ENCODE measurements around the gene INTS3.
A peak's percentile ranks its signal among the peaks of the same experiment; 100 is the strongest.
"Not testable (repeated sequence)": the region's sequence is repeated elsewhere in the genome, so short reads cannot be mapped to it uniquely, and the experiment has no call there.

INTS3 gene

DNA sequence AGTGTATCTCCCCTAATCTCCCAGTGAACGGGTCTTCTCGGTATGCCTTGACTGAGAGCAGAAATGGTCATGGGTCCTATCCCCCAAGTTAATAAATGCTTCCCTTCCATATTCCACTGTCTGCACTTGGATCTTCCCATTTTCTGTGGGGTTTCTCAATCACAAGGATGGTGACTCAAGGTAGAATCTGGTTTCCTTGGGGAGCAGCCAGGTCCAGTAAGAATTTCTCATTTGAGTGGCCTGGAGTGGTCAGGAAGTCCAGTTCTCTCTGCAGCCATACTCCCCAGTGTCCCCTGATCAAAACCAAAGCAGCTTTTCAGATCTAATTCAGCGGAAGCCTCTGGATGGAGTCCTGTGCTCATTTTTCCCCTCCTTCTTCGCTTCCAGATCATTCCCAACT lies 32.6 kb downstream of the INTS3 start:
- DNase-seq = no peak

DNA sequence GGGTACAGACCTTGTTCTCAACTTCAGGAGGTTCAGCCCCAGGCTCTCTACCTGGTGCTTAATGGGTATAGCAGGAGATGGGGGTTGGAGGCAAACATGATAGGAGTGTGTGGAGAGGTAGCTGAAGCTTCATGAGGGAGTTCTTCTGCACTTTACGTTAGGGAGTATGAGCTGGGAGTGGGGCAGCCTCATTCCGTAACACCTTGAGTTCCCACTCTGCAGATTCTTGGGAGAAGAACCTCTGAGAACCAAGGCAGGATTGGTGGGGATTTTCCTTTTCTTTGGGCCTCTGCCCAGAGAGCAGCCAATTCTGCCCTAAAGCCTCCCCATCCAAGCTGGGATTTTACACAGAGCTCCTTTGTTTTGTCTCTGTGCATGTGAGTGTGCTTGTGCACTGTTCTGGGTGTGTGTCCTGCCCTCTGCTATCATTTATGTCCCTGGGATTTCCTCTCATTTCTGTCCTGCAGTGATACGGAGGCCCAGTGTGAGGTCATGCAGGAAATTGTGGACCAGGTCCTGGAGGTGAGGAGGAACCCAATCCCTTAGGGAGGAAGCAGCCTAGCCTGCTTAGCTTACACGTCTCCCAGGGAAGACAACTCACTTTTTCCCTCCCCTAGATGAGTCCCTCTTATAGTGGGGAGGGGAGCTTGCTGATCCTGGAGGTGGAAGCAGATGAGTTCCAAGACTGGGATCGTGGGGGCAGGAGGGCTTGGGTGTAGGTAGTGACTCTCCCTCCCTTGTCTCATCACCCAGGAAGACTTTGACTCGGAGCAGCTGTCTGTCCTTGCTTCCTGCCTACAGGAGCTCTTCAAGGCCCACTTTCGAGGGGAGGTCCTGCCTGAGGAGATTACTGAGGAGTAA lies 35.7 kb downstream of the INTS3 start:
- DNase-seq = no peak

DNA sequence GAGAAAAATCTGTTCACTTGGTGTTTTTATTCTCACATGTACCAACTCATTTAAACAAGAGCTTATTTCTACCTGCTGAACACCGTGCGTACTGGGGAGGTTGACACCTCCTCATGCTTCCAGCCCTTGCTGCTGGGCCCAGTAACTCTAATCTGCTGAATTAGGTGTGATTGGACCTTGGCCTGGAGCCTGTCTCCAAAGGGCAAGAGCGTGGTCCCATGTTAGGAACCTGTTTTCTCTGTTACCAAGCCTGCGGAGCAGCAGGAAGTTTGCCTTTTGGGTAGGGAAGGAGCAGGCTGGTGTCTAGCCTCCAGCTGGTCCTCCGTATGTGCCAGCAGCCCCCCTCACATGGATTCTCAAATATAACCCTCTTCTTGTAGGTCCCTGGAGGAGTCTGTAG lies 36.5 kb downstream of the INTS3 start:
- no peak for DNase-seq

DNA sequence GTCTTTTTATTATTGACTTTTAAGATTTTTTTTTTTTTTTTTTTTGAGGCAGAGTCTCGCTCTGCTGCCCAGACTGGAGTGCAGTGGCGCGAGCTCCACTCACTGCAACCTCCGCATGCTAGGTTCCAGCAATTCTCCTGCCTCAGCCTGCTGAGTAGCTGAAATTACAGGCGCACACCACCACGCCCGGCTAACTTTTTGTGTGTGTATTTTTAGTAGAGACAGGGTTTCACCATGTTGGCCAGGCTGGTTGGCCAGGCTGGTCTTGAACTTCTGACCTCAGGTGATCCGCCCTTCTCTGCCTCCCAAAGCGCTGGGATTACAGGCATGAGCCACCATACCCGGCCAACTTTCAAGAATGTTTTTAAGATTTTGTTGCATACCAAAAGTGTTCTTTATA lies 38.8 kb downstream of the INTS3 start:
- DNase-seq = not testable (repeated sequence)

DNA sequence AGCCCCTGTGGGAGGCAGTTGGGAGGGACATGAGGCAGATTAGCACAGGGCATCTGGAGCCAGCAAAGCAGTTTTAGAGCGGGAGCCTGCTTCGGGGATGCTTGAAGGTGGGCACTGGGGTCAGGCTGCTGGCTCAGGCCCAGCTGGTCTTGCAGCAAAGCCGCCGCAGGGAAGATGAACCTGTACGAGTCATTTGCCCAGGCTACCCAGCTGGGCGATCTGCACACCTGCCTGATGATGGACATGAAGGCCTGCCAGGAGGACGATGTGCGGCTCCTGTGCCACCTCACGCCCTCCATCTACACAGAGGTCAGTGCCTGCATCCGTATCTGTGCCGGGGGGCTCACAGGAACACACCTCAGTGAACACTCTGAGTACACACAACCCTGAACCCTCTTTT lies 39.7 kb downstream of the INTS3 start:
- no peak for DNase-seq

DNA sequence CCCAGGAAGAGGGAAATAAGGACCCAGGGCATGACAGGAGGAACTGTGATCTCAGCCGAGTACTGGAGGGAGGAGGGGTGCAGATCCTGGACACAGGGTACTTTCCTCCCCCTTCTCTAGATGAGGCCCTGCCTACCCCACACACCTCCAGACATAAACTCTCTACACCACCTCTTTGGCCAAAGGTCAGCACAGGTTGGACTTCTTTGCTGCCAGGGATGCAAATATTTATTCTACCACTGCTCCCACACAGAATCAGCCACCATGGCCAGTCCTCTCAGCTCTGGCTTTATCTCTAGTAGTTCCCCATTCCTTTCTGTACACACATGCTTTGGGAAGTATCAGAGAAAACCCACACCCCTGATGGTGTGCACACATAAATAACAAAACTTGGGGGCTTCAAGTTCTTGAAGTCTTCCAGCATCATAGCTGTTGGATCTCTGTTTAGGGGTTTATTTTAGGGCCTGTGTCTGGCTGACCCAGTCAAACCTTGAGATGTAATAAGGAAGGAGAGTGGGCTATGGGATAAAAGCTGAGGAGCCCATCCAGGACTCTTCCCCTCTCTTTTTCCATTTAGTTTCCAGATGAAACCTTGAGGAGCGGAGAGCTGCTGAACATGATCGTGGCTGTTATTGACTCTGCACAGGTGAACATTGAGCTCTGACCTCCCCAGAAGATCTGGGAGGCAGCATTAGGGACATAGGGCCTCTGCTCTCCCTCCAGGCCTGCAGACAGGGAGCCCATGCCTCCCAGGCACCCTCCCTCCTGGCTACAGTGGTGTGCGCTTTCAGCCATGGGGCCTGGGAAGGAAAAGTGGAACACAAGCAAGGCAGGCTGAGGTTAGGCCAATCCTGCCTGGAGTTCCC lies 40.7 kb downstream of the INTS3 start:
- no peak for DNase-seq

DNA sequence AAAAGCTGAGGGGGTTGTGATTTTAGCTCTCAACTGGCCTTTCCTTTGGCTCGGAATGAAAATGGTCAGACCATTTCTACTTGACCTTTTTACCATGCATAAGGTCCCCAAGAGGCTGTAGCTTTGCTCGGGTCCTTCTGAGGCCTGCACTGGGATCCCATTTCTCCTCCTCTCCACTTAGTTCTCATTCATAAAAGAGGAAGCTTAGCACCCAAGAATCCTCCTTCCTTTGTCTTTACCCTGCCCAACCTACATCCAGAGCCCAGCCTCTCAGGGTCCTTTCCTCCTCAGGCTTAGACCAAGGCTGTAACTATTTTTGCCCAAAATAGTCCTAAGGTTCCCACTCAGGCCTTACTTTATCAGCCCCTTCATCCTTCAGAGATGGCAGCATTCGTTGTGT lies 41.4 kb downstream of the INTS3 start:
- no peak for DNase-seq

DNA sequence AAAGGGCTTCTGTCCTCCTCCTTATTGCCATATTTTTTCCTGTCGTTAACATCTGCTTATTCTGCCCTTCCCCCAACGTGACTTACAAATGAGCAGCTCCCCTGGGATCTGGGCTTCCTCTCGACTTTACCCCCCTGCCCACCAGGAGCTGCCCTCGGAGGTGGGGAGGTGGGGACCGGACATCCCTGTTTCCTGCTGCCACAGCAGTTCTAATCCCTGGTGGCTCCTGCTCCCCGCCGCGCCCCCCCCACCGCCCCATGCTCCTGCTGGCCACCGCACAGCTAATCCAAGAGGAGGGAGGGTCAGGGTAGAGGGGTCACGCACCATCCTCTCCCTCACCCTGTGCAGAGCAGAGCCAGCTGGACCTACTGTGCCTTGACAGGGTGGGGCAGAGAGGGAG lies 42.9 kb downstream of the INTS3 start:
- no peak for DNase-seq

DNA sequence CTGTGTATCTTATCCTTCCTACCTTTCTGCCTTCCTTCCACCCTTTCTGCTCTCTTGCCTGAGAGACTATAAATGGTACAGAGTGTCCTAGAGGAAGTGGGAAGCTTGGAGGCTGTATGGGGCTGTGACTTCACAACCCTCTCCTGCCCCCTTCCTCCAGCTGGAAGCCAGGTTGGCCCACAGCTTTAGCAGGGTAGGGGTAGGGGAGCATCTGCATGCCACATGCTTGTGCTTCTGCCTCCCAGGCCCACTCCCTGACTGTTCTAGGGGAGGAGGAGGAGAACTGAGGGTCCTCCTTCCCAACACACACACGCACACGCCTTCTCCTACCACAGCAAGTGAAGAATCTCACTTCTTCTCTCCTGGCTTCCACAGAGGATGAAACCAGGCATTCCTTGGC lies 43.4 kb downstream of the INTS3 start:
- no peak for DNase-seq

DNA sequence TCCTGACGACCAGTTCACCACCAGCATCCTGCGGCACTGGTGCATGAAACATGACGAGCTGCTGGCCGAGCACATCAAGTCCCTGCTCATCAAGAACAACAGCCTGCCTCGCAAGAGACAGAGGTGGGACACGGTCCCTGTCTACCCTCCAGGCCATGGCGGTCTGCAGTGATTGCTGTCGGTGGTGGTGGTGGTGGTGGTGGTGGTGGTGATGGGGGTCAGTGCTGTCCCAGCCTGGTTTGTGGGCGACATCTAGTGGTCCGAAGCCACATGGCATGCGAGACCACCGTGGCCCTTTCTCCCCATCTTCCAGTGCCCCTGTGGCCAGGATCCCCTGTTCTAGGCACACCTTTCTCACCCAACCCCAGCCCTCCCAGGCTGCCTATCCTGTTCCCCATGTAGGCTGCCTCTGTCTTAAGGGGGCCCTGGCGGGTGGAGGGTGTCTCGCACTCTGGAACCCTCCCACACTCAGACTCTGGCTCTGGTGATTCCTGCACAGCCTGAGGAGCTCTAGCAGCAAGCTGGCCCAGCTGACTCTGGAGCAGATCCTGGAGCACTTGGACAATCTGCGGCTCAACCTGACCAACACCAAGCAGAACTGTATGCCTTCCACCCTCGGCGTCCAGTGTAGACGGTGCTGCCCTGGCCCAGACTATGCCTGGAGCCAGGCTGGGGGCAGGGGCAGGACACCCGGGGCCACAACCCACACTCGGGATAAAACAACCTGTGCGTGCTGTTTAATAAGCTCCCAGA lies 44.2 kb downstream of the INTS3 start:
- DNase-seq = peak; percentile 61

DNA sequence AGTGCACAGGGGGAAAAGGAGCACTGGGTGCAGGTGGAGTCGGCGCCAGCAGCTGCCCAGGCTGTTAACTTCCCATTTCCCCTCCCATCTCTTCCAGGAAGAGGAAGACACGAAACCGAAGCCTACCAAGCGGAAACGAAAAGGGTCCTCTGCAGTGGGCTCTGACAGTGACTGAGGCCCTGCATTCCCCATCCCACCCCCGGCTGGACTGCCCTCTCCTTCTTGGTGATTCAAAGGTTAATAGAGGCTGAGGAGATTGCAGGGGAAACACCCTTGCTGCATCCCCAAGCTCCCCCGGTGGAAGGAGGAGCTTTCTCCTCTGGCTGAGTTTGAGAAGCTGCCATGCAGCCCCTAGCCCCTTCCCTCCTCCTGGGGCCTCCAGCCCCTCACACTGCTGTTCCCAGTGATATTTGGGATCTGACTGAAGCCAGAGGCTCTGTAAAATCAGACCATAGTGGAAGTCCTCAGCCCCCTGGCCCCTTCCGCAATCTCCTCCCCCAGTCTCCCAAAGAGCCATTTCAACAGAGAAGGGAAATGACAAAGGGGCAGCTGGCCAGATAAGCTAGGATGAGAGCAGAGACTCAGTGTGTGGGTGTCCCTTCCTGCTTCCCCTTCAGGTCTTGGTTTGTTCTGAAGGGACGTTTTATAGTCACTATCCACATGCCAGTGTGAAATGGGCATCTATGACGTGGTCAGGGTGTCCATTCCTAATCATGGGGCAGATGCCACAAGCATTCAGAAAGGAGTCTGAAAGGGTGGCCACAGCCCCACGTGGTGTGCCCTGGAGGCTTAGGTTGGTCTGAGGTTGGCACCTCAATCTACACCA lies 45.5 kb downstream of the INTS3 start:
- DNase-seq = no peak

DNA sequence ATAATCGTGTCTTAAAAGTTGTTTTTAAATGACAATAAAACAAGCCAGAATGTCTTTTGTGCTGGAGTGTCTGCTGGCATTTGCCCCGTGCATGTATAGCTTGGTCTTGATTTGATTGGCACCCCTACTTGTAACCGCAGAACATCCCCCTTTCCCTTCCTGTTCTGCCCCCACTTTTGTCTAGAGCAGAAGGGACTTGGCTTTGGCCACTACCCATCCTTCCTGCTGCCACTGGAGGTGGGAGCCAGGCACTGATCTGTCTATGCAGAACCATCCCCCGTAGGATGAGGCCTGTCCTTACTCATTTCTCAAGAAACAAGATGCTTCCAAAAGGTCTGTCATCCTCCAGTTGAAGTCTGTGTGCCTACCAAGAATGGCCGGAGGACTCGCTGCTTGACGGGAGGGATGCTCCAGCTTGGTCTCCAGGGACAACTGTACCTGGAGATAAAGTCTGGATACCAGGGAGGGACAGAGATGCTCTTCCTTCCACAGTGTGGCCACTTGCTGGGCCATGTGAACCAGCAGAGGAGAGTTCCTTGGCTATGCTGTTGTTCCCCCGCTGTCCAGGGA lies 46.3 kb downstream of the INTS3 start:
- no peak for DNase-seq

DNA sequence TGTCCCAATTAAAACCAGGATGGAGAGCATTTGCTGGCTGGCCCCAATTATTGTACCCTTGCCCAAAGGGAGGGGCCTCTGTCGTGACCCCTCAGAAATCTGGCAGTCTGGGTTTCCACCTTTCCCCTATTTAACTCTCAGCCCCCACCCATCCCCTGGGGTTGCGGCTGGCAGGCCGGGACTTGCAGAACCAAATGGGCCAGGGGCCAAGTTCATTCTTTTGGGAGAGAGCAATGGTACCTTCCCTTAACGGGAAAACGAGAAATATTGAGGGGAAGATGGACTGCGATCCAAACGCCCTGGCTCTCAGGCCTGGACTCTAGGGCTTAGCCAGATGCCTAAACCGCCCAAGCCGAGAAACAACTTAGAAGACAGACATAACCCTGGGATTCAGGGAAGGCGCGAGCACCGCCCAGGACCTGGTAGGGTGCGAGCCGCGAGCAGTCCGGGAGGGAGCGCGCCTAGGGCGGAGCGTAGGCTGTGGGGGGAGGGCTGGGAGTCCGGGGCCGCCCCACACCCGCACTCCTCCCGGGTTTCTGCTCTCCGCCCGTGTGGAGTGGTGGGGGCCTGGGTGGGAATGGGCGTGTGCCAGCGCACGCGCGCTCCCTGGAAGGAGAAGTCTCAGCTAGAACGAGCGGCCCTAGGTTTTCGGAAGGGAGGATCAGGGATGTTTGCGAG lies 47.1 kb downstream of the INTS3 start, which contains the start of gene SLC27A3:
Gene SLC27A3, plus strand, starts transcription at position 628 of the 678 bp plus-strand sequence. CDS start 91 bp downstream, outside the sequence.
- DNase-seq = no peak

DNA sequence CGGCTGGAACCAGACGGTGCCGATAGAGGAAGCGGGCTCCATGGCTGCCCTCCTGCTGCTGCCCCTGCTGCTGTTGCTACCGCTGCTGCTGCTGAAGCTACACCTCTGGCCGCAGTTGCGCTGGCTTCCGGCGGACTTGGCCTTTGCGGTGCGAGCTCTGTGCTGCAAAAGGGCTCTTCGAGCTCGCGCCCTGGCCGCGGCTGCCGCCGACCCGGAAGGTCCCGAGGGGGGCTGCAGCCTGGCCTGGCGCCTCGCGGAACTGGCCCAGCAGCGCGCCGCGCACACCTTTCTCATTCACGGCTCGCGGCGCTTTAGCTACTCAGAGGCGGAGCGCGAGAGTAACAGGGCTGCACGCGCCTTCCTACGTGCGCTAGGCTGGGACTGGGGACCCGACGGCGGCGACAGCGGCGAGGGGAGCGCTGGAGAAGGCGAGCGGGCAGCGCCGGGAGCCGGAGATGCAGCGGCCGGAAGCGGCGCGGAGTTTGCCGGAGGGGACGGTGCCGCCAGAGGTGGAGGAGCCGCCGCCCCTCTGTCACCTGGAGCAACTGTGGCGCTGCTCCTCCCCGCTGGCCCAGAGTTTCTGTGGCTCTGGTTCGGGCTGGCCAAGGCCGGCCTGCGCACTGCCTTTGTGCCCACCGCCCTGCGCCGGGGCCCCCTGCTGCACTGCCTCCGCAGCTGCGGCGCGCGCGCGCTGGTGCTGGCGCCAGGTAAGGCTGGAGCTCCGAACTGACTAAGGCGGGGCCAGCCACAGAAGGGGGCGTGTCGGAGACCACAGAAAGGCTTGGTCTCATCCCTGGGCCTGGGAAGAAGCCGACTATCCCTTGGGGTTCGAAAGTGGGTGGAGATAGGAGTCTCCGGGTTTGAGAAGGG lies 47.8 kb downstream of the INTS3 start:
- DNase-seq = no peak

DNA sequence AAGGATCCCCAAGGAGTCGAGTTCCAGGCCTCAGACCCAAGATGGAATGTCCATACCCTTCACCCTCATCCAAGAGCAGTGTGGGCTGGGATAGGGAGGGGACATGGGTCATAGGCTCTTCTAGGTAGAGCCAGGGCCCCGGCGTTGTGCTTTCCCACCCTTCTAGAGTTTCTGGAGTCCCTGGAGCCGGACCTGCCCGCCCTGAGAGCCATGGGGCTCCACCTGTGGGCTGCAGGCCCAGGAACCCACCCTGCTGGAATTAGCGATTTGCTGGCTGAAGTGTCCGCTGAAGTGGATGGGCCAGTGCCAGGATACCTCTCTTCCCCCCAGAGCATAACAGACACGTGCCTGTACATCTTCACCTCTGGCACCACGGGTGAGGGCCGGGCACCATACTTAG lies 48.5 kb downstream of the INTS3 start:
- no peak for DNase-seq

DNA sequence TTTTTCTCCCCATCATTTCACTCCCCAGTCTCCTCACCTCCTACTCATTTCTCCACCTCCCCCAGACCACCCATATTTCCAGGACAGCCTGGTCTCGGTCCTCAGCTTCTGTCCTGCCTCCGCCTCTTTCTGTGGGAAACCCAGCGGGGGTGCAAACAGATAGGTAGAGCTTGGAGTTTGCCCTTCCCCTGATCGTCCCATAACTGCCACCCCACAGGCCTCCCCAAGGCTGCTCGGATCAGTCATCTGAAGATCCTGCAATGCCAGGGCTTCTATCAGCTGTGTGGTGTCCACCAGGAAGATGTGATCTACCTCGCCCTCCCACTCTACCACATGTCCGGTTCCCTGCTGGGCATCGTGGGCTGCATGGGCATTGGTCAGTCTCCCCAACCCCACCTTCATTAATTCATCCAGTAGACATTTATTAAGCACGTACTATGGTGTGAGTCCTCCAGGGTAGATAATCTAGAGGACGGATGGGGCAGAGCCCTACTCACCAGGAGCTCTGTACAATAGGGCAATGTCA lies 49.1 kb downstream of the INTS3 start:
- no peak for DNase-seq

DNA sequence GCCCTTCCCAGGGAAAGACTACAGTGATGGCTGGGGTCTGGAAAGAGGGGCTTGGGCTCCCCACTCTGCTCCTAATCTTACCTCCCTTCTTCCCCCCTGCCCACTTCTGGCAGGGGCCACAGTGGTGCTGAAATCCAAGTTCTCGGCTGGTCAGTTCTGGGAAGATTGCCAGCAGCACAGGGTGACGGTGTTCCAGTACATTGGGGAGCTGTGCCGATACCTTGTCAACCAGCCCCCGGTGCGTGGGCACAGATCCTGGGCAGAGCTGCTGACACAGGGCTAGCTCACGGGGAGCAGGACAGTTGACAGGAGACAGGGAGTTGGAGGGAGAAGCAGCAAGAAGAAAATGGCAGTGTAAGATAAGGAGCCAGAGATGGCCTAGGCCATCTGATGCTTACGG lies 49.8 kb downstream of the INTS3 start:
- no peak for DNase-seq

DNA sequence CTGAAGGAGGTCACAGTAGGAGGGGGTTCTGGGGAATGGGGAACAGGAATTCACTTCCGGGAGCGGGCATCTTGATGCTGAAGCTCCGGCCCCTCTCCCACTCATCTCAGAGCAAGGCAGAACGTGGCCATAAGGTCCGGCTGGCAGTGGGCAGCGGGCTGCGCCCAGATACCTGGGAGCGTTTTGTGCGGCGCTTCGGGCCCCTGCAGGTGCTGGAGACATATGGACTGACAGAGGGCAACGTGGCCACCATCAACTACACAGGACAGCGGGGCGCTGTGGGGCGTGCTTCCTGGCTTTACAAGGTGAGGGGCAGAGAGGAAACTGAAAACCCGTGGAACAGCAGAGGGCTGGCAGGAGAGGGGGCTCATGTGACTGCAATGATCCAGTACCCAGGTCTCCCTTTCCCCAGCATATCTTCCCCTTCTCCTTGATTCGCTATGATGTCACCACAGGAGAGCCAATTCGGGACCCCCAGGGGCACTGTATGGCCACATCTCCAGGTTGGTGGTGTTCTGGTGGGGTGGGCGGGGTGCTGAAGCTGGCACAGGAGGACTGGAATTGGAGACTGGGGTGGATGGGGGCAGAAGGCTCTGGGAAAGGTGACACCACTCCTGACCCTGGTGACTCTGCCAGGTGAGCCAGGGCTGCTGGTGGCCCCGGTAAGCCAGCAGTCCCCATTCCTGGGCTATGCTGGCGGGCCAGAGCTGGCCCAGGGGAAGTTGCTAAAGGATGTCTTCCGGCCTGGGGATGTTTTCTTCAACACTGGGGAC lies 50.4 kb downstream of the INTS3 start:
- DNase-seq = no peak

DNA sequence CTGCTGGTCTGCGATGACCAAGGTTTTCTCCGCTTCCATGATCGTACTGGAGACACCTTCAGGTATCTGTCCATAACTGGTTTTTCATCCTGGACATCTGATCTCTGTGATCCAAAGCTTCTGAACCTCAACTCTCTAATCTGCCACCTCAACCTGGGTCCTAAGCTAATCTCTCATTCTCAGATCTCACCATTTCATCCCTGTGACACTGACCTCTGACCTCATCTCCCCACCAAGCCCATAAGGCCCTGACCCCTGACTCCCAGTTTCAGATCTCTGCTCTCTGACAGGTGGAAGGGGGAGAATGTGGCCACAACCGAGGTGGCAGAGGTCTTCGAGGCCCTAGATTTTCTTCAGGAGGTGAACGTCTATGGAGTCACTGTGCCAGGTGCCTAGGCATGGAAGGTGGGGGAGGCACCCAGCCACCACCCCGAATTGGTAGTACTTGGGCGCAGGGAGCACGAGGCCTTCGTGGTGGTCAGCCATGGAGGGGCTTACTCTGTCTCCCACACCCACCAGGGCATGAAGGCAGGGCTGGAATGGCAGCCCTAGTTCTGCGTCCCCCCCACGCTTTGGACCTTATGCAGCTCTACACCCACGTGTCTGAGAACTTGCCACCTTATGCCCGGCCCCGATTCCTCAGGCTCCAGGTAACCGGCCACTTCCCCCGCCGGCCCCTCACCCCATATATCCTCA lies 51.1 kb downstream of the INTS3 start:
- DNase-seq = no peak

All from 8988T (cell line).